Activated CD4-positive, alpha-beta T cell treated with anti-CD3 and anti-CD28 coated beads, Interleukin-2, amount 50 U/mL, for 1 hour (primary cell): ENCODE measurements around the gene NDUFB2.

Experiments used
- DNase-seq: peaks from one replicate; pipeline ENCODE4 v3.0.0-alpha.2; 2020

Gene NDUFB2

GRCh38 chr7:140745266-140746058 is 49.0 kb downstream of the NDUFB2 start:
- DNase-seq: no peak

- no peak for DNase-seq
Measured at GRCh38 chr7:140746751-140747150, 50.2 kb downstream of the NDUFB2 start.

GRCh38 chr7:140752533-140752932 is 56.0 kb downstream of the NDUFB2 start:
- DNase-seq: no peak

- no peak for DNase-seq
Measured at GRCh38 chr7:140754506-140754905, 58.0 kb downstream of the NDUFB2 start.
